WTC11 (cell line): Measurements from ENCODE around the gene TNNT1.

Experiments used
- CREB1 ChIP-seq: sonication (generic); formaldehyde crosslinking; IDR thresholded peaks from 2 replicates; pipeline ENCODE4 v1.8.0; 2023; ENCODE audit warnings: mild to moderate bottlenecking, missing genetic modification reagents
- CTCF ChIP-seq: fragments of 200-600 bp; IDR thresholded peaks from 2 replicates; pipeline ENCODE4 v1.8.0; 2022; ENCODE audit warnings: antibody characterized with exemption
- ESRRA ChIP-seq: sonication (generic); formaldehyde crosslinking; IDR thresholded peaks from 2 replicates; pipeline ENCODE4 v1.8.1; 2022; ENCODE audit warnings: mild to moderate bottlenecking, missing genetic modification reagents, borderline replicate concordance
- JUN ChIP-seq: sonication (generic); formaldehyde crosslinking; IDR thresholded peaks from 2 replicates; pipeline ENCODE4 v1.8.0; 2023; ENCODE audit warnings: mild to moderate bottlenecking, missing genetic modification reagents
- MAX ChIP-seq: sonication (generic); formaldehyde crosslinking; IDR thresholded peaks from 2 replicates; pipeline ENCODE4 v1.8.0; 2022; ENCODE audit warnings: mild to moderate bottlenecking, missing genetic modification reagents
- SMAD4 ChIP-seq: sonication (generic); formaldehyde crosslinking; IDR thresholded peaks from 2 replicates; pipeline ENCODE4 v1.8.0; 2022; ENCODE audit warnings: mild to moderate bottlenecking, missing genetic modification reagents
- TCF7 ChIP-seq: sonication (generic); formaldehyde crosslinking; IDR thresholded peaks from 2 replicates; pipeline ENCODE4 v1.8.0; 2022; ENCODE audit warnings: mild to moderate bottlenecking, low read depth, missing genetic modification reagents, moderate library complexity
- TP53 ChIP-seq: sonication (generic); formaldehyde crosslinking; IDR thresholded peaks from 2 replicates; pipeline ENCODE4 v1.8.1; 2023; ENCODE audit warnings: mild to moderate bottlenecking, missing genetic modification reagents

DNA sequence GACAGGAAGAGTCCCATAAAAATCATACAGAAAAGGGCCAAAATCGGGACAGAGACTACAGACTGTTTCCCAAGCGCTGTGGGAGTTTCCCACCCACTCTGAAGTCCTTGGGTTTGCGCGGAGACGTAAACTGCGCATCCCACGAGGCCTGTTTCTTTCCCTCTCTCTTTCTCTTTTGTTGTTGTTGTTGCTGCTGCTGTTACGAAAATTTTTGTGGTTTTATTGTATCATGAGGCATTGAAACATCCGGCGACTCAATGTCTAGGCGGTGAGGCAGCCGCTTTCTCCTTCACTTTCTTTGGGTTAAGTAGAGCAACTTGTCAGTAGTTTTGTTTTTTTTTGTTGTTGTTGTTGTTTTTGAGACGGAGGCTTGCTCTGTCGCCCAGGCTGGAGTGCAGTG is 30.0 kb downstream of the TNNT1 start:
- no peak for TF ChIP-seq CREB1 (CRISPR knock-in tag)
- TF ChIP-seq JUN (CRISPR knock-in tag), result no peak
- TF ChIP-seq SMAD4 (CRISPR knock-in tag), result no peak
- TF ChIP-seq TCF7 (CRISPR knock-in tag), result no peak
- TF ChIP-seq CTCF, result no peak
- TF ChIP-seq TP53 (CRISPR knock-in tag), result no peak
- TF ChIP-seq MAX (CRISPR knock-in tag), result no peak
- TF ChIP-seq ESRRA (CRISPR knock-in tag), result no peak
